Iris pigment epithelial cell (primary cell): ENCODE results near the gene METTL2A.
"Not testable (repeated sequence)": the region's sequence is repeated elsewhere in the genome, so short reads cannot be mapped to it uniquely, and the experiment has no call there.

ENCODE experiments used
- DNase-seq: peaks from one replicate; pipeline ENCODE4 v3.0.0-alpha.2; 2011; ENCODE audit warnings: low read depth

The METTL2A gene

DNA sequence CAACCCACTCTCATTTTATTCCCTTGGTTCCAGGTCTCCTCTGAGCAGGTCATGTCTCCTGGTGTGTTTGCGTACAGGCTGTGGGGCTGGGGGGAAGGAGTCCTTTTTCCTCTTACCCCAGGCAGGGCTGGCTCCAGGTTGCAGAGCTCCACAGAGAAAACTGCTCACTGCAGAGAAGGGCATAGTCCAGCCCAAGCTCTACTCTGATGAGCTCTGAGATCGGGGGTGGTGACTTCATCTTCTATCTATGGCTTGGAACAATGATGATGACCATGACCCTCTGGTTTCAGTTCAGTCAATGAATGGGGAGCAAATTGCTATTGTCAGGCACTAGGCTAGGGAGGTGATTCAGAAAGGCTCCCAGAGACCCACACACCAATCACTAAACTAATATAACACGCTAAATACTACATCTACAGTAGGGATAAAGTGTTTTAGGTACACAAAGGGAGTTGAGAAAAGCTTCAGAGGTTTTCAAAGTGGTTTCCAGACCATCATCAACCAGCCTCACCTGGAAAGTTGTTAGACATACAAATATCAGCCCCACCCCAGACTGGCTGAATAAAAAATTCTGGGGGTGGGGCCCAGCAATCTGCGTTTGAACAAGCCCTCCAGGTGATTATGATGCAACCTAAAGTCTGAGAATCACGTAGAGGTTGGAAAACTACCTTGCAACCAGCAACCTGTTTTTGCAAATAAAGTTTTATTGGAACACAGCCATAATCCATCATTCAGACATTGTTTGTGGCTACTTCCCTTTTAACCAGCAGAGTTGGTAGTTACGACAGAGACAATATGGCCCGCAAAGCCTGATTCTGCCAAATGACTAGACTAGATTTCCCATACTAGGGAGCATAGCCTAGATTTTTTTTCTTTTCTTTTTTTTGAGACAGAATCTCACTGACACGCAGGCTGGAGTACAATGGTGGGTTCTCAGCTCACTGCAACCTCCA, 49.6 kb downstream of the METTL2A start:
- DNase-seq: not testable (repeated sequence)

DNA sequence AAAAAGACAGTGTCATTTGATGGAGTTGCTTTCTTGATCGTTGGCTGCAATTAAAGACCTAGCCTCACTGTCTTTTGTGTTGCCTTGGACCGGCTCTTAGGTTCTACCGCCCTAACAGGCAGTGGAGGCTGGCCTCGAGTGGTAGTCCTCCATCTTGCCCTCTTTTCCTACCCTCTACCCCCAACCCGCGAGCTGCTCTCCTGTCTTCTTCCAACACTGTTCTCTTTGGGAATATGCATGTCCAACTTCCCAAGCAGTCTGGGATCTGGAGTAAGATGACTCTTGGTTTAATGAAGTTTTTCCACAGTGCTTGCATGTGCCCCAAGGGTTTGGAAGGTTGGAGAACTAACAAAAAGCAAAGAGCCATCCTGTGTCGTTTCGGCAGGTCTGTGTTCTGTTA, 53.4 kb downstream of the METTL2A start:
- not testable (repeated sequence) for DNase-seq

DNA sequence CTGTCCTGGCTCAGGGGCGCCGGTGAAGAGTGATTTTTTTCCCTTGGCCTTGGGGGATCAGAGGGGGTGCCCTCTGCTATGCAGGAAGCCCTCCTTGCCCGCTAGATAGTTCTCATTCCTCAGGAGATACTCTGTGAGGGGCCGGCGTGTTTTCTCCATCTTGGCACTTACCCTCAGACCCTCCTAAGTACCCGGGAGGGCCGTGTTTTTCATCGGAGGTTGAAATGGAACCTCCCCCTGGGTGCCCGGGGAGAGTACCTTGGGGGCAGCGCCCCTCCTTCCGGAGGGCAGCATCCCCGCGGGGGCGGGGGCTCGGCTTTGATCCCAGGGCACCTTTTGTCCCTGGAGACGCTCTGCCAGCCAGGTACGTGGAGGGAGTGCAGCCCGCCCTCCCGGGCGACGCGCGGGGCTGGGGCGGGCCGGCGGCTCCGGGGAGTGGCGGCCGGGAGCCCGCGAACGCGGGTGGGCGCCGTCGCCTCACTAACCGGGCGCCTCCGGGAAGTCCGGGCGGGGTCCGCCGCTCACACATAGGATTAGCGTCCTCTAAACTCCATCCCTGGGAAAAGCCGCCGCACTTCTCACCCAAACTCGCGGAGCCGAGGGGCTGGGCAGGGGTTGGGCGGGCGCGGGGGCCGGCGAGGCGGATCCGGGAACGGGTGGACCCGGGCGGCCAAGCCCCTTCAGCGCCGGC, 54.2 kb downstream of the METTL2A start:
- DNase-seq: peak; percentile 5

DNA sequence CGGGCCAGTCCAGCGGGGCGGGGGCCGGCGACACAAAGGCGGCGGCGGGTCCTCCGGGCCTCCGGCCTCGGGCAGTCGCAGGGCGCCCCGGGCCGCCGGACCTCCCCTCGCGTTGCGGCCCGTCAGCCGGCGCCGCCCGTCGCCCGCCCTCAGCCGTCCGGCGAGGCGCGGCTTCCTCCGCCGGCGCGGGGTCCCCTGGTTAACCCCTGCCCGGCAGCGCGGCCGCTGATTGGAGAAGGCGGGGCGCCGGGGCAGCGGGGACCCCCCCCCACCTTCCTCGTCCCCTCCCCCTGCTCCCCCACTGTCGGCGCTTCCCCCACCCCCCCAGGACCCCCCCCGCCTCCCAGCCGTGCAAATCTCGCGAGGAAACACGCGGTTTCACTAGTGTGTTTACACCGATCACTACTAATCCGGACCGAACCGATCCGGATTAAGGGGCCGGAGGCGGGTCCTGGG, 54.8 kb downstream of the METTL2A start, which contains the start of gene TLK2:
Gene TLK2, plus strand, starts transcription at position 402 of the 456 bp plus-strand sequence. CDS start 2,301 bp downstream, outside the sequence.
- DNase-seq: peak; percentile 69

DNA sequence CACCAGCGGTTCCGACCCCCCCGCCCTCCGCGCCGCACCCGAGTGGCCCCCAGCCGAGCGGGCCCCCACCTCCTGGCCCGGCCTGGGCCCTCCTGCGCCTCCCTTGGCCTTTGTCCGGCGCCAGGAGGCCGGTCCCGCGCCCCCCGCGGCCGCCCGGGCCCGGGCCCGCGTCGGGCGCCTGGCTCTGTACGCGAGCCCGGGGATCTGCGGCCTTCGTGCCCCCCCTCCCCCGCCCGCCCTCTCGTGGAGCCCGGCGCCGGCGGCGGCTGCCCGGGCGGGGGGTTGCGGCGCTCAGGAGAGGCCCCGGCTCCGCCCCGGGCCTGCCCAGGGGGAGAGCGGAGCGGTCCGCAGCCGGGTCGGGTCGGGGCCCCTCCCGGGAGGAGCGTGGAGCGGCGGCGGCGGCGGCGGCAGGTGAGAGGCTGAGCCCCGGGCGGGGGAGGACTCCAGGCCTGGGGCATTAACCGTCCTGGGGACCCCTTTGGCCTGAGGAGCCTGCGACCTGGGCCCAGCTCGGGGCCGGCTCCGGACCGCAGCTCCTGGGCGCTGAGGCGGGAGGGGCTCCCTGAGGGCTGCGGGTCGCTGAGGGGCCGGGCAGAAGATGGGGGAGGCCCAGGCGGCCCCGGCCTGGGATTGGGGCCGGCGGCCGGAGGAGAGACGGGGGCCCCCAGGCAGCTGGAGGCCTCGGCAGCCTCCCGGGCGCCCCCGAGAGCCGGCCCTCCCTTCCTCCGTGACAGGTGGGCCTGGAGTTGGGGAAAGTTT, 55.4 kb downstream of the METTL2A start:
- peak; percentile 4 for DNase-seq

DNA sequence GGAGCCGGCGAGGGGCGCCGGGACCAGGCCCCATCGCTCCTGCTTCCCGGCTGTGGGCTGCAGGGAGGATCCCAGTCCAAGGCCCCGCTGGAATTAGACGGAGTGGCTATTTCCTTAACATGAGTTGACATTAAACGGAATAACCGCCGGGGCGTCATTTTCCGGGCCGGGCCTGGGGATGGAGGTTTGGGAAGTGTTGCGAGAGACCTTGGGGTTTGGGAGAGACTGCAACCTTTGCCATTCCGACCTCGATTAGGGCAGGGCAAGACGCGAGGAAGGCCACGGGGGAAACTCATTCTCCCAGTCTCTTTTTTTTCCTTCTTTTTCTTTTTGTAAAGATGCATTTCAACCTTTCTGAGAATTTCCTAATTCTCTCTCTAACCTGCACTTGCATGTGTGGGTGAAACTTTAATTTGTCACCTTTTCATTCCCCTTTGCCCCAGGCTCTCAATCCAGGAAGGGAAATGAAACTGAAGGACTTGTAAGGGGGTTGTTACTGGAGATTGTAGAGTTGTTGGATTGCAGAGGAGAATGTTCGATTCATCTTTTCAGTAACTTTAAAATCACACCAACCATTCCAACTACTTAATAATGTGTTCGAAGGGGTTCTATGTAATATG, 56.1 kb downstream of the METTL2A start:
- peak; percentile 11 for DNase-seq

DNA sequence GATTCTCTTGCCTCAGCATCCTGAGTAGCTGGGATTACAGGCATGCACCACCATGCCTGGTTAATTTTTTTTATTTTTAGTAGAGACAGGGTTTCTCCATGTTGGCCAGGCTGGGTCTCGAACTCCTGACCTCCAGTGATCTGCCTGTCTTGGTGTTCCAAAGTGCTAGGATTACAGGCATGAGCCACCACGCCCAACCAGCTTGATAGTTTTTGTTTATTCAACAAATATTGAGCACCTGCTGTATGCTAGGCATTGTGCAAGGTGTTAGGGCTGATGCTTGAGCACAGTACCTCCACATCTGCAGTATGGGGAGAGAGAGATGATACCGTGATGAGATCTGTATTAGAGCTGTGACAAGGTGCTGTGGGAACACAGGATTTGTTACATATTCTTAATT, 58.9 kb downstream of the METTL2A start:
- not testable (repeated sequence) for DNase-seq

DNA sequence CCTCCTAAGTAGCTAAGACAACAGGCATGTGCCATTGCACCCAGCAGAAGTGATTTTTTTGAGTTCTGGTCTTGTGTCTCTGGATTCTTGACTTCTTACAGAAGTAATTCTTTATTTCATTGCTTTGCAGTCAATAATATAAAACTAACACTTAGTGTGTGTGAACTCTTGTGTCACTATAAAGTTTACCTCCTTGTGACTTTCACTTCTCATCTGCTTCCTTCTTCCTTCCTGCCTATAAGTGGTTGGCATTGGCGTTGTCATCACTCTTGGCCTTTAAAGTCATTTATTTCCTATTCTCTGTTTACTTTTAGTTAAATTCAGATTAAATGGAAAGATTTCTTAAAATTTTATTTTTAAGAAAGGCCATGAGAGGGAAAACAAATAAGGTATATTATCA, 67.3 kb downstream of the METTL2A start:
- DNase-seq: not testable (repeated sequence)

DNA sequence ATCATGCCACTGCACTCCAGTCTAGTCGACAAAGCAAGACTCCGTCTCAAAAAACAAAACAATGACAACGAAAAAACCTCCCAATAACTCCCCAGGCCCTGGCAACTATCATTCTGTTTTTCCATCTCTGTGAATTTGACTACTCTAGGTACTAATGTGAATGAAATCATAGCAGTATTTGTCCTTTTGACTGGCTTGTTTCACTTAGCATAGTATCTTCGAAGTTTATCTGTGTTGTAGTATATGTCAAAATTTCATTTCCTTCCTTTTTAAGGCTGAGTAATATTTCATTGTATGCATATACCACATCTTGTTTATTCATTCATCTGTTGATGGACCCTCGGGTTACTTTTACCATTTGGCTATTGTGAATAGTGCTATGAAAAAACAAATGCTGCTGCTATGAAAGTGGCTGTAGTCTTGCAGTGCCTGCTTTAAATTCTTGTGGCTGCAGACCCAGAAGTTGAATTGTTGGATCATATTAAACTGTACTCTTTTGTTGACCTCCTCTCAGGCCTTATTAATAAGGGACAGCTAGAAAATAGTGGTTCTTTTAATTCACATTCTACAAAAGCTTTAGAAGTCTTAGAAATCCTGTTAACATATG, 69.5 kb downstream of the METTL2A start:
- DNase-seq: peak; percentile 18

DNA sequence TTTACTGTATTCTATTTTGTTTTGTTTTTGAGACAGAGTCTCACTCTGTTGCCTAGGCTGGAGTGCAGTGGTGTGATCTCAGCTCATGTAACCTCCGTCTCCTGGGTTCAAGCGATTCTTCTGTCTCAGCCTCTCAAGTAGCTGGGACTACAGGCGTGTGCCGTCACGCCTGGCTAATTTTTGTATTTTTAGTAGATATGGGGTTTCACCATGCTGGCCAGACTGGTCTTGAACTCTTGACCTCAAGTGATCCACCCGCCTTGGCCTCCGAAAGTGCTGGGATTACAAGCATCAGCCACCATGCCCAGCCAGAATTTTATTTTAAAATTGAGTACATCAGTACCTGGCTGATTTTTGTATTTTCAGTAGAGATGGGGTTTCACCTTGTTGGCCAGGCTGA, 70.4 kb downstream of the METTL2A start:
- not testable (repeated sequence) for DNase-seq

DNA sequence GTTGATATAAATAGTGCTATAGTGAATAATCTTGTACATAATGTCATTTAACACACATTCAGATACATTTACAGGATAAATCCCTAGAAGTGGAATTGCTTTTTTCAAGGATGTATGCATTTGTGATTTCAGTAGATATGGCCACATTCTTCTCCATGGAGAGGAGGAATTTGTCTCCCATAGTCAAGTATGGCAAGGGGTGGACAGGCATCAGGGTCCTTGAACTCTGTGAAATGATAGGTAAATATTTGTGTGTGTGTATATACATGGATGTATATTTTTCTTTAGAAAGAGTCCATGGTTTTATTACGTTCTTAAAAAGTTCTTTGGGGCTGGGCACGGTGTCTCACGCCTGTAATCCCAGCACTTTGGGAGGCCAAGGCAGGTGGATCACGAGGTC, 72.6 kb downstream of the METTL2A start:
- not testable (repeated sequence) for DNase-seq

DNA sequence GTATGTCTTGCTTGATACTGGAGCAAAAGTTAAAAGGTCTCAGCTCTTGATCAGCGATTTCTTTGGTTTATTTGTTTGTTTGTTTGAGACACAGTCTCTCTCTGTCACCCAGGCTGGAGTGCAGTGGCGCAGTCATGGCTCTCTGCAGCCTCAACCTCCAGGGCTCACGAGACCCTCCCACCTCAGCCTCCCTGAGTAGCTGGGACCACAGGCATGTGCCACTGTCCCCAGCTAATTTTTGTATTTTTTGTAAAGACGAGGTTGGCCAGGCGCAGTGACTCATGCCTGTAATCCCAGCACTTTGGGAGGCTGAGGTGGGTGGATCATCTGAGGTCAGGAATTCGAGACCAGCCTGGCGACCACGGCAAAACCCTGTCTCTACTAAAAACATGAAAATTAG, 75.1 kb downstream of the METTL2A start:
- not testable (repeated sequence) for DNase-seq
